Esophagus (tissue), 2 donors: ENCODE results near the gene TDRD15. TPM values are rescaled to one million over a fixed set of nuclear protein-coding genes. Genes with fewer than 3 reads are reported as not detected.

ENCODE experiments used
- H3K27ac ChIP-seq, 2 donors: one replicate each; pipeline ENCODE4 v1.5.1; 2013; ENCODE audit warnings: low read depth in 2 of 2, mild to moderate bottlenecking in 2 of 2, inconsistent platforms in 1 of 2, low read length in 1 of 2, moderate library complexity in 1 of 2
- H3K27me3 ChIP-seq, 2 donors: one replicate each; pipeline ENCODE4 v1.6.1; 2013; ENCODE audit warnings: low read length in 2 of 2, control low read depth in 1 of 2, mild to moderate bottlenecking in 1 of 2; ENCODE audit not compliant: insufficient read depth in 2 of 2, control insufficient read depth in 1 of 2
- H3K36me3 ChIP-seq, 2 donors: one replicate each; pipeline ENCODE4 v1.6.1; 2013; ENCODE audit warnings: low read length in 1 of 2; ENCODE audit not compliant: control insufficient read depth in 2 of 2, insufficient read depth in 2 of 2
- H3K4me1 ChIP-seq, 2 donors: one replicate each; pipeline ENCODE4 v1.6.1; 2013; ENCODE audit warnings: low read length in 1 of 2; ENCODE audit not compliant: control insufficient read depth in 2 of 2, insufficient read depth in 2 of 2
- H3K4me3 ChIP-seq, 2 donors: one replicate each; pipeline ENCODE4 v1.5.1; 2013; ENCODE audit warnings: low read length in 2 of 2, mild to moderate bottlenecking in 2 of 2, low read depth in 1 of 2, moderate library complexity in 1 of 2
- H3K9me3 ChIP-seq, 2 donors: one replicate each; pipeline ENCODE4 v1.6.1; 2013; ENCODE audit warnings: mild to moderate bottlenecking in 2 of 2, low read depth in 1 of 2, low read length in 1 of 2, moderate library complexity in 1 of 2; ENCODE audit not compliant: control insufficient read depth in 2 of 2, insufficient read depth in 1 of 2
- WGBS, 2 donors: extraction: QIAGEN DNeasy Blood & Tissue Kit; methylation state at CpG; one replicate each; pipeline ENCODE4 v1.1.7; 2013; 5-methylcytosine and 5-hydroxymethylcytosine counted together
- polyA plus RNA-seq, 2 donors: library from polyadenylated mRNA; stranded (reverse); fragments of 200-250 nt; gene quantifications; one replicate each; pipeline ENCODE4 v1.2.3, GENCODE V29; 2013
- donor health status: healthy with polysubstance abuse.
- donor health status: Bipolar disorder and iron deficiency.

TDRD15 gene
- polyA plus RNA-seq, 2 donors = not detected

DNA sequence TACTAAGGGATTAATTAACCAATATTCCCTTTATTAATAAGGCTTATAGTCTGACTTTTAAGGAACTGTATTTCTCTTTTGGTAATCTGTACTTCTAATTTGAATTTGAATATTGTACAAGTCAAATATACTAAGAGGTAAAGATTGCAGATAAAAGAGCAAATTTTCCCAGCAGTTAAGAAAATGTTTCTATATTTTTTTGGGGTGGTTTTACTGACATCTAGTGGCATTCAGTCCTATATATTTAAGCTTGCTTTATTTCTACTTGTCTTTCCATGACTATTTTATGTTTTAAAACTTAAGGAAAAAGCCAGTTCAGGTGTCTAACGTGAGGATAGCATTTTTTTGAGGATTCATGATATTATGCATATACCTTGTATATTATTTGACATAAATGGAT, 41.6 kb downstream of the TDRD15 start:
- Histone ChIP-seq H3K4me1 (no peaks in the 10 kb centered on the region), H3K27ac (no peak overlapping the region), H3K36me3 (no peaks in the 10 kb centered on the region), H3K4me3 (no peak overlapping the region), H3K9me3 (peaks cover 0 to 2% of the 10 kb centered on the region in 2 donors), H3K27me3 (no peaks in the 10 kb centered on the region)
- WGBS, 2 donors = 2 to 15% methylated on average over 1 of the region's 1 CpG

DNA sequence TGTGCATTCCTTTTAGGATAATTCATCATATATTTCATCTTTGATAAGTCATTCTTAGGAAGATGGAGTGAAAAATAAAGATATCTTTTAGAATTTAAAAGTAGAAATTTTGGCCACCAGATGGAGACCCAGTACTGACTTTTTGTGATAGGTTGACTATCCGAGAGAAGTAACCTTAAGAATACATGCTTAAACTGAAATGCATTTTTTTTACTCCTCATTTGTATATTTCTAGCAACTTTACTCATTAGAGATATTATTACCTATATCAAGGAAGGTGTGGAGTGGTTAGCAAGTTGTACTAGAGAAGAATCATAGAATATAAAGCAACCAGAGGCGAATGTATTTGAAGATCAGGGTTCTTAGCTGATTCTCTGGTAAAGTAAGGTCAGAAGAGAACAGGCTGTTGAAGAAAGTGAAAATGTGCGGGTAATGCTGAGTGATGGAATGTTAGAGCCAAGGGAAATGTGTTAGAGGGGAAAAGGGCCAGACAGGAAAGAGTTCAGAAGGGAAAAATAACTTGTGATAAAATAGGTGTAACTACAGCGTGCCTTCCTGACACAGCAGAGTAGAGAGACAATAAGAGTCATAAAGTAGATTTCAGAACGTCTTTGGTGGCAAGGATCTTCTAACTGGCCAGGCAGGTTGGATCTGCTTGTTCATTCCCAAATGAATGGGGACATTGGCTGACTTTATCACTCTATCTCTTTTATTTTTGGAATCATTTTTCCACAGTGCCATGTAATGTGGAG, 52.3 kb downstream of the TDRD15 start:
- no peaks in the 10 kb centered on the region for H3K36me3 ChIP-seq
- H3K9me3 ChIP-seq = no peaks in the 10 kb centered on the region
- H3K27ac ChIP-seq = no peak overlapping the region
- WGBS, 2 donors = 37 to 41% methylated on average over 5 of the region's 5 CpGs
- no peaks in the 10 kb centered on the region for H3K4me1 ChIP-seq
- H3K4me3 ChIP-seq = no peak overlapping the region
- no peaks in the 10 kb centered on the region for H3K27me3 ChIP-seq

DNA sequence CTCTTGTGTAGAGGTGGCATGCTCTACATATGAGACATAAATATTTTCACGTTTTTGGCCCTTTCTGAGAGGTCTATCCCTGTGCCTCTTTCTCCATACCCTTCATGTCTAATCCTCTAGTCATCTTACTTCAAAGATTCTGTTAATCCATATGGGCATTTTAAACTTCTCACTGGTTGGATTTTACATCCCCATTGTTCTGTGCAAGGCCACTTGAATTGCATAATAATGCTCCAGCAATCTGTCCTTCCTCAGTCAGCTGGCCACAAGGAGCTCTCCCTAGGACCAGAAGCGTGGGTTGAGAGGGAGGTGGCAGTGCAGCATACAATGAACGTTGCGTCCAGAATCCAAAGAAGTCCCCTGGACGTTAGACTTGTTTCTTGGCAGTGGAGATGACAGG, 58.2 kb downstream of the TDRD15 start:
- H3K9me3 ChIP-seq = no peaks in the 10 kb centered on the region
- H3K36me3 ChIP-seq = no peaks in the 10 kb centered on the region
- no peak overlapping the region for H3K27ac ChIP-seq
- 75 to 78% methylated on average over 5 of the region's 5 CpGs for WGBS, 2 donors
- H3K4me3 ChIP-seq = no peak overlapping the region
- no peaks in the 10 kb centered on the region for H3K4me1 ChIP-seq
- H3K27me3 ChIP-seq = no peaks in the 10 kb centered on the region

DNA sequence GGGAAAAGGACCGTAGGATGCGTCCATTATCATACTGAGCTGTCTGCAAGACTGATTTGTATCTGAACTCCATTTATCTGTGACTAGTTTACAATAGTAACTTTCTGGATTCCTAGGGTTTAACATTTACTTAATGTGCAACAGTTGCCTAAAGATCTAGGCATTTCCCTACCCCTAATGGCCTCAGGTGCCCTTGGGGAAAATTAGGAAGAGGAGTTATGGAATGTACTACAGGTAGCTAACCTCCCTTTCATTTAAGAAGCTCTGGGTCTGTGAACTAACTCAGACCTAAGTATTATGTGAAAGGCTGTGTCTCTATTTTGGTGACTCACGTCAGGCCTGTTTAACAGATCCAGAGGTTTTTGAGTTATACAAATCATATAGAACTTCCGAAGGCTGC, 59.5 kb downstream of the TDRD15 start:
- WGBS, 2 donors = 61 to 80% methylated on average over 4 of the region's 4 CpGs
- no peaks in the 10 kb centered on the region for H3K4me1 ChIP-seq
- no peaks in the 10 kb centered on the region for H3K27me3 ChIP-seq
- no peak overlapping the region for H3K27ac ChIP-seq
- H3K9me3 ChIP-seq = no peaks in the 10 kb centered on the region
- H3K36me3 ChIP-seq = no peaks in the 10 kb centered on the region
- no peak overlapping the region for H3K4me3 ChIP-seq

DNA sequence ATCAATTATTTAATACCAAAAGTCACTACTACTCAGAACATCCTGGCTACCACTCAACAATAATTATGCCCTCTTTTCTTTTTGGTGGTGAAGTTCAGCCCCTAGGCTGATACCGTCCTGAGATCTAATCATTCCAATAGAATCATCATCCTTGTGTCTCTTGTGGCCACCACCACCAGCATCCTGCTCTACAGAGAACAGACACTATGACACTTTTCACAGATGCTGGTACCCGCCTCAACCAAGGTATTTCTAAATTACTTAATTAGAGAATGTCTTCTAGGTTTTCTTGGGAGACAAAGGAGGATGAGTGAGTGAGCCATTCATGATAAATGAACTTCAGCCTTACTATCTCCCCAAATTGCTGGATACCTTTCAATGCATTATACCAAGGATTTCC, 60.0 kb downstream of the TDRD15 start:
- 70 to 87% methylated on average over 2 of the region's 2 CpGs for WGBS, 2 donors
- H3K36me3 ChIP-seq = no peaks in the 10 kb centered on the region
- H3K27ac ChIP-seq = no peak overlapping the region
- no peaks in the 10 kb centered on the region for H3K9me3 ChIP-seq
- no peaks in the 10 kb centered on the region for H3K27me3 ChIP-seq
- no peaks in the 10 kb centered on the region for H3K4me1 ChIP-seq
- no peak overlapping the region for H3K4me3 ChIP-seq

DNA sequence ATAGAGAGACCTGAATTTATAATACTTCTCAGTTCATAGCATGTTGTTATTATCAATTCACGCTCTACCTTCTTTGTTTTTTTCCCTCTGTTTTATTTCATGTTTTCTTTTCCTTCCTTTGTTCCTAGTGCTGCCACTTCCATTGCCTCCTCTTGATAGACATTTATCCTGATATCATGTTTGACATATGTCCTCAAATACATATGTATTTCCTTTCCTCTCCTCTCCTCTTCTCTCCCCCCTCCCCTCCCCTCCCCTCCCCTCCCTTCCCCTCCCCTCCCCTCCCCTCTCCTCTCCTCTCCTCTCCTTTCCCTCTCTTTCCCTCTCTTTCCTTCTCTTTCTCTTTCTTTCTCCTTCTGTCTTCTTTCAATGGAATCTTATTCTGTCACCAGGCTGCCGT, 67.8 kb downstream of the TDRD15 start:
- whole genome bisulfite sequencing, 2 donors = 86 to 94% methylated on average over 2 of the region's 2 CpGs
- no peaks in the 10 kb centered on the region for H3K27me3 ChIP-seq
- H3K36me3 ChIP-seq = no peaks in the 10 kb centered on the region
- no peaks in the 10 kb centered on the region for H3K4me1 ChIP-seq
- no peak overlapping the region for H3K4me3 ChIP-seq
- no peak overlapping the region for H3K27ac ChIP-seq
- no peaks in the 10 kb centered on the region for H3K9me3 ChIP-seq

Other genes with a start within 250 kb of the TDRD15 start
- gene APOB, start 79.9 kb upstream of the TDRD15 start, polyA plus RNA-seq = under 1 TPM; 0.02 TPM